ENCODE measurements around the gene TPGS1.

GRCh38 chr19:457636-458035 lies 49.7 kb upstream of the TPGS1 start:
- no peak for TF ChIP-seq CTCF (IDR thresholded peaks at IDR 0.05)
- TF ChIP-seq POLR2A (IDR thresholded peaks at IDR 0.05), result no peak
